Stimulated activated naive CD8-positive, alpha-beta T cell treated with anti-CD3 and anti-CD28 coated beads, Interleukin-15, Interleukin-2, amounts not matched to agents 100 ng/mL and 50 ng/mL, for 24 hours (primary cell): Measurements from ENCODE around the gene PKM.

Experiments
- H3K27ac Mint-ChIP-seq: one replicate; pipeline ENCODE4 v1.8.0; 2021; ENCODE audit warnings: mild to moderate bottlenecking, mixed read lengths
- H3K27me3 Mint-ChIP-seq: one replicate; pipeline ENCODE4 v1.8.0; 2021; ENCODE audit warnings: mixed read lengths
- H3K36me3 Mint-ChIP-seq: one replicate; pipeline ENCODE4 v1.8.0; 2021; ENCODE audit warnings: low read depth, mixed read lengths
- H3K4me1 Mint-ChIP-seq: one replicate; pipeline ENCODE4 v1.8.0; 2021; ENCODE audit warnings: low read depth, mixed read lengths
- H3K4me3 Mint-ChIP-seq: one replicate; pipeline ENCODE4 v1.8.0; 2021; ENCODE audit warnings: mild to moderate bottlenecking, mixed read lengths
- H3K9me3 Mint-ChIP-seq: one replicate; pipeline ENCODE4 v1.8.0; 2021; ENCODE audit warnings: mixed read lengths

PKM gene

DNA sequence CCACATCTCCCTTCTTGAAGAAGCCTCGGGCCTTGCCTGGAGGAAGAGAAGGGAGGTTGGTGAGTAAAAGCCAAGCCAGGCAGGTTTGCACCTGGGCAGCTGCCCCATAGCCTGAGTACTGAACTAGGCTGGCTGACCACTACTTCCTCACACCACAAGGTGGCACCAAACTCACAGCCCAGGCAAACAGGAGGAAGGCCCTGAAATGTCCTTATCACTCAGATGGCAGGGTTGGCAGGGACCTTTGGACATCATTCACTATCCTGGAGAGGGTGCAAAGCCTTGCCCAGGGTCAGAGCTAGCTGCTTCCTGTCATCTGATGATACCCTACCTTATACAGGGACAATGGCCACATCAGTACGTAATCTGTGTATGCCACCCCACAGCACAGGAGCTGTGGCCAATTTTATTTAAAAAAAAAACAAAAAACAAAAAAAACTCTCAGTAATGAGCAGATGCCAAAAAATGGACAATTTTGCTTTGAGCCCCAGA is 31.2 kb downstream of the PKM start:
- Mint-ChIP-seq H3K4me3 (no peak overlapping the region), H3K27ac (no peak overlapping the region), H3K9me3 (no peaks in the 10 kb centered on the region), H3K36me3 (peaks cover 70% of the 10 kb centered on the region), H3K27me3 (peaks cover 9% of the 10 kb centered on the region), H3K4me1 (peaks cover 16% of the 10 kb centered on the region)

DNA sequence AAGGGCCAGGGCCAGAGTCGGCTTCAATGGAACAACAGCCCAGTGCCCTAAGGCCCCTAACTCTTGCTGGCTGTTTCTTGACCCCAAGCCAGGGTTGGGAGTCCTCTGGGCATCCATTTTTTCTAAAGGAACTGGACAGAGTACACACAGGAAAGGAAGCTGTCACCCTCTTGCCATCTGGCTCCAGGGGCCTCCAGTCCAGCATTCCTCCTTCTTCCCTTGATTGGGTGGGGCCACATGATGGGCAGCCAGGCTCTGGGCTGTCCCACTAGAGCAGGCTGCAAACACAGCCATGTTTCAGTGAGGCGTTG is 31.8 kb downstream of the PKM start:
- H3K4me3 Mint-ChIP-seq = no peak overlapping the region
- no peaks in the 10 kb centered on the region for H3K9me3 Mint-ChIP-seq
- H3K27me3 Mint-ChIP-seq = peaks cover 9% of the 10 kb centered on the region
- peaks cover 64% of the 10 kb centered on the region for H3K36me3 Mint-ChIP-seq
- H3K4me1 Mint-ChIP-seq = peaks cover 16% of the 10 kb centered on the region
- no peak overlapping the region for H3K27ac Mint-ChIP-seq

DNA sequence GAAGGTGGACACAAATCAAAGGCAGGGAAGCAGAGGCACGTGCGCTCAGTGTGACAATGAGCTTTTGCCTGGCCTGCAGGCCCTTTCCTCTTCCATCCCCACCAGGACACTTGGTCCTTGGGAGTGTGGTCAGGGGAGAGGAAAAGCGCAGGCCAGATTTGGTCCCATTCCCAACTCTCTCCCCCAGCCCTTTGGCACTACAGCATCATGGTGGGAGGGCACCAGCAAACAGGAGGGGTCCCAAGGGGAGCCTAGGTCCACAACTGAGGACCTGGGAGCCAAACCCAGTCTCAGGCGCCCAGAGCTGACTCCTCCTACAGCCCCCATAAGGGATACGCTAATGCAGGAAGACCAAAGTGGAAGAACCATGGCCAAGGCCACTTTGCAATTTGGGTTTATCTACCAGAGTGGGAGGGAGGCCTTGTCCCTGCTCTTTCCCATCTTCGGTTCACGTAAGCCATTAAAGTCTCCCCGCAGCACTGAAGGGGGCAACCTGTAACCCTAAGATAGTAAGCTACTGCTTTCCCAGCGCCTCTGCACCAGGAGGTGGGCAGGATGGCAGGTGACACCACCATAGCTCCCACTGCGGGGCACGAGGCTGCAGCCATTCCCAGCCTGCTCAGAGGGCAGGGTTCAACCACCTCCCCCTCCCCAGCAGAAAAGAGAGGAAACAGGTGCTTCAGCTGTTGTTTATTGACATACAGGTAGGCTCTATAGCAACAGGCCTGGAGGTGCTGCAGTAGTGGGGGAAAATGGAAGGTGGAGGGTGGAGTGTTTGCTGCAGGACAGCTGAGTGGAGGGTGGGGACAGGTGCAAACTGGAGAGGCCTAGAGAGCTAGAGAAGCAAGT is 32.4 kb downstream of the PKM start:
- Mint-ChIP-seq H3K36me3 (peaks cover 58% of the 10 kb centered on the region), H3K27ac (no peak overlapping the region), H3K4me3 (peak overlapping the region; percentile 58), H3K9me3 (no peaks in the 10 kb centered on the region), H3K4me1 (peaks cover 16% of the 10 kb centered on the region), H3K27me3 (peaks cover 9% of the 10 kb centered on the region)

DNA sequence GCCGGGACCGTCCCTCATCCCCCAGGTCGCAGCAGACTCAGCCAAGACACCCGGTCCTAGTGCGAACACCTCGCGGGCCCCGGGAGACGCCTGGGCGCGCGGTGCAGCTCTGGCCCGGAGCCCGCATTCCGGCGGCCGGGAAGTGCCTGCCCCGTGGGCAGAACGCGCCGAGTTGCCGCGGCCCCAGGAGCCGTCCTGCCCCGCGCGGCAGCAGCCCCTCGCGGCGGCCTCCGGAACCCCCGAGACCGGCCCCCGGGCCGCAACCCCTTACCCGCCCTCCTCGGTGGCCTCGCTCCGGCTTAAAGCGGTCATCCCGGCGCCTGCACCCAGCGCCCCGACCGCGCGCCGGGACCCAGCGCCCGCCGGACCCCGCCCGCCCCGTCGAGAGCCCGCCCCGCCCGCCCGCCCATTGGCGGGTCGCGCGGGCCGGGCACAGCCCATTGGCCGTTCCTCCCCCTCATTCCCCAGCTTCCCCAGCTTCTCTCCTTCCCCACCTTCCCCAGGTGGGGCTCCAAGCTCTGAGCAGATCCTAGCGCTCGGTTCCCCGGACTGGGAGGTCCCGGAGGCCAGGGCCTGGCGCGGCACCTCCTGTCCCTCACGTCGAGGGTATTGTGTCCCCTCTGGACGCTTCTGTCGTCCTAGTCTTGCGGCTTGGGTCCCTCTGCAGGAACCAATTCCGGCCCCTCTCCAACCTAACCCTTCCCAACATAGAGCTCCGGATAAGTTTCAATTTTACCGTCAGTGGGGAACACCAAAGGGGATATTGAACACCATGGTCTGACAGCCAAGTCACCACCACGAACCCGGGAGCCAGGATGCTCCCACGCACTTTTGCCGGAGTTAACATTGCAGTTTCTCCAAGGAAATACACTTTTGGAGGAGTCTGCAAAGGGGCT is 33.3 kb downstream of the PKM start, which contains the start of gene GRAMD2A:
TSS of gene GRAMD2A (minus strand) at position 328 of the 896 bp plus-strand sequence.
- H3K36me3 Mint-ChIP-seq = peaks cover 49% of the 10 kb centered on the region
- peak within 1 kb of the TSS; percentile 65 for H3K4me3 Mint-ChIP-seq
- H3K27ac Mint-ChIP-seq = peak within 1 kb of the TSS; percentile 72
- H3K4me1 Mint-ChIP-seq = peaks cover 12% of the 10 kb centered on the region
- H3K27me3 Mint-ChIP-seq = peaks cover 9% of the 10 kb centered on the region
- no peaks in the 10 kb centered on the region for H3K9me3 Mint-ChIP-seq

DNA sequence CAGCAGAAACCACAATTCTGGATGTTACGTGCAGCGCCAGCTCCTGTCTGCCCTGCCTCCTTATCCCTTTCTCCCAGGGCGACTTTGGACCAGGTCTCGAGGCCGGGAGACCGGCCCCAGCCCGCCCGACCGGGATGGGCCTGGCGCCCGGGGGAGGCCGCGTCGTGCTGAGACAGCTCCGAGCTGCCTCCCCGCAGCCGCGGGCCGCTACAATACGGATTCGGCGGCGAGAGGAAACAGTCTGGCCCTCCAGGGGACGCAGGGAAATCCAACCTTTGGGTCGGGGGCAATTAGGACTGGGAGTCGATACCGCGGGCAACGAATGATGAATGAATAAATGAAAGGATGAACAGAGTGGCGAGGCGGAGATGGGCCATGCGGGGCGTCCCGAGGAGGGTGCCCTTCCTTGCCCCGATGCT is 33.9 kb downstream of the PKM start:
- no peaks in the 10 kb centered on the region for H3K9me3 Mint-ChIP-seq
- H3K4me1 Mint-ChIP-seq = peaks cover 12% of the 10 kb centered on the region
- H3K36me3 Mint-ChIP-seq = peaks cover 43% of the 10 kb centered on the region
- peaks cover 9% of the 10 kb centered on the region for H3K27me3 Mint-ChIP-seq
- peak overlapping the region; percentile 65 for H3K4me3 Mint-ChIP-seq
- no peak overlapping the region for H3K27ac Mint-ChIP-seq

DNA sequence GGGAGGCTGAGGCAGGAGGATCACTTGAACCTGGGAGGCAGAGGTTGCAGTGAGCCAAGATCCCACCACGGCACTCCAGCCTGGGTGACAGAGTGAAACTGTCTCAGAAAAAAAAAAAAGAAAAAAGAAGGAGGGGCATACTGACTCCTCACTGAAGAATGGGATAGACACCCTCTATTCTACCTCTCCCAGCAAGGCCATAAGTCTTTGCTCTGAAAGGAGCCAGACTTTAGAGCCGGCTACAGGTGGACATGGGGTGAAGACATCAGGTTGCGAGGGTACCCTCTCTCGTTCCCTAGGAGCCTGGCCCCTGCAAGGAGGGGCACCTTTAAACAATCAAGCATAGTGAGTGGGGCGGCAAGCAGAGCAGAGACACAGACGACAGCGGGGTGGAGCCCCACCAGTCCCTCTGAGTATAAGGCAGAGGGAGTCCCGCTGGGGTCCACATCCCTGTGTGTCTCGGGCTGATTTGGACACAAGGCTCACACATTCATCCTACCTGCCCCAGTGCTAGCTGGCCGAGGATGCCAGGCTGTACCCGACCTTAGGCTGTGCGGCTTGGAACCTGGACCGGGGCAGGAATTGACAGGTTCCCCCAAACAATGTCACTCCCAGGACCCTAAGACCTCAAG is 34.5 kb downstream of the PKM start:
- peaks cover 12% of the 10 kb centered on the region for H3K4me1 Mint-ChIP-seq
- peaks cover 9% of the 10 kb centered on the region for H3K27me3 Mint-ChIP-seq
- H3K9me3 Mint-ChIP-seq = no peaks in the 10 kb centered on the region
- H3K4me3 Mint-ChIP-seq = no peak overlapping the region
- H3K27ac Mint-ChIP-seq = no peak overlapping the region
- peaks cover 38% of the 10 kb centered on the region for H3K36me3 Mint-ChIP-seq

DNA sequence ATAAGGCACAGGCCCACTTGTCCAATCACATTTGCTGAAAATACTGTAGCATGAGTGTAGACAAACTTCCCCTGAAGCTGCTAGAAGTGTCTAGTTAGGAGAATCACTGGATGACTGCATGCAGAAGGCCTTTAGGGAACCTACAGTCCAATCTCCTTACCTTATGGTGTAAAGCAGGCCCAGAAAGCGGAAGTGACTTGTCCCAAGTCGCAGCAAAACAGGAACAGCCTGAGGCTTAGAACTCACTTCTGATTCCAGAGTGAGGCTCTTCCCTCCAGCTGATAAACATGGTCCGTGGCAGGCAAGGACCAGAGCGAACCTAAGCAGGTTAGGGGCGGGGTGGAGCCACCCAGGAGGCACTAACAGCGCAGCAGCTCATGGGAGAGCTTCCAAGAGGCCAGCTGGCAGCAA is 35.9 kb downstream of the PKM start:
- Mint-ChIP-seq H3K27ac (no peak overlapping the region), H3K27me3 (peaks cover 17% of the 10 kb centered on the region), H3K9me3 (no peaks in the 10 kb centered on the region), H3K4me3 (no peak overlapping the region), H3K36me3 (peaks cover 24% of the 10 kb centered on the region), H3K4me1 (peaks cover 12% of the 10 kb centered on the region)

DNA sequence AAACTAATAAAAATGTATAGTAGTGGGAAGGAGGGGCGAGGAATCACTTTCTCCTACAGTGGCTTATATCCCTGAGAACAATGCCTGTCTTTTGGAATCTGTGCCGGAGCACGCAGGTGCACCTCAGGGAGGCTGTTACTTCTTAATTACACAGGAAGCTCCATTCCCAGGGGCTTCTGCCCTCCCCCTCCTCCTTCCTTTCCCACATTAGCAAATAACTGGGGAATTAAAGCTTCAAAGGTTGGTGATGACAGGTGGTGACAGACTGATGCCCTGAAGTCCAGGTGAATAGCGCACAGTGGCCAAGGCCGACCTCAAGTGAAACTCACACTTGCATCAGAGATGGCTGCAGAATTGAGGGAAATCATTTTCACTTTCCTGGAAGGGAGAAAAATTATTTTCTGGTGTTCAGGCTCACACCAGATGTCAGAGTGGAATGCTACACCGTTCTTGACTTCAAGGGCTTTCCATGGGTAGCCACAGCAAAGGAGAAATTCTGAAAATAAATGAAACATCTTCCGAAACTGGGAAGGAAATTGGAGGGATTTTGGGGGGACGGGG is 37.1 kb downstream of the PKM start:
- peaks cover 27% of the 10 kb centered on the region for H3K27me3 Mint-ChIP-seq
- no peak overlapping the region for H3K27ac Mint-ChIP-seq
- H3K36me3 Mint-ChIP-seq = peaks cover 12% of the 10 kb centered on the region
- H3K4me1 Mint-ChIP-seq = peaks cover 12% of the 10 kb centered on the region
- no peak overlapping the region for H3K4me3 Mint-ChIP-seq
- no peaks in the 10 kb centered on the region for H3K9me3 Mint-ChIP-seq

DNA sequence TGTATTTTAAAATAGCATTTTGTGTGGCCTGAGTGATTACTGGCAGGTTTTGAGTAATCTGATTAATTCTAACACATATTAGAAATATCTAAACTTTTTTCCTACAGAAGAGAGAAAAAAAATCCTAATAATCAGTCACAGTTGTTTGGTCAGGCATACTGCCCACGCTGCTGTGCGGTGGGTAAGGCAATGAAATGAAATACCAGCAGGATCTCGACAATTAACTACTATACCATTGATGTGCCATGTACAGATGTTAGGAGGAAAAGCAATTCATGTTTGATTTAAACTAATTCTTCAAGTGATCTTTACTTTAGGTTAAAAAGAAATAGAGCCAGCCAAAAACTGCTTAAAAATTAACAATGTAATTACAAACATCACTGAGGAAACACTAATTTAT is 38.6 kb downstream of the PKM start:
- Mint-ChIP-seq H3K36me3 (no peaks in the 10 kb centered on the region), H3K27ac (no peak overlapping the region), H3K4me3 (no peak overlapping the region), H3K27me3 (peaks cover 28% of the 10 kb centered on the region), H3K4me1 (no peaks in the 10 kb centered on the region), H3K9me3 (no peaks in the 10 kb centered on the region)

DNA sequence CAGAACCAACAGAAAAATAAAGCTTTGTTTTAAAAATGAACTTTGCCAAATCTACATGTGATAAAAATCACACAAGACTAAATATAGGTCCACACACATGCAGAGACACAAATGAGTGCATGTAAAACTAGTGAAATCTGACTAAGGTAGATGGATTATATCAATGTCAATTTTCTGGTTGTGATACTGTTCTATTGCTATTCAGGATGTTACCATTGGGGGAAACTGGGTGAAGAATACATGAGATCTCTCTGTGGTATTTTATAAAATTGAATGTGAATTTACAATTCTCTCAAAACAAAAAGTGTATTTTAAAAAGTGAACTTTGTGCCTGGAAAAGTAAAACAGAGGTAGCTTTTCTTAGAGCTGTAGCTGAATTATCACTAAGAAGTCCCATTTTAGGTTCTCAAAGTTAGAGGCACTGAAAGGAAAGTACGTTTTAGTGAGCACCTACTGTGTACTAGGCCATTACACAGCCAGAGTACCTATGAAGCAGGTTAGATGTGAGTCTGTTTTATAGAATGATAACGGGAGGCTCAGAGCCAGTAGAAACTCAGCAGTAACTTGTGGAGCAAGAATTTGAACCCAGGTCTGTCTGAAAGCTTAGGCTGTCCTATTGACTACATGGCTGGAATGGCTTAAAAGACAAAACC is 41.6 kb downstream of the PKM start:
- Mint-ChIP-seq H3K4me1 (no peaks in the 10 kb centered on the region), H3K4me3 (no peak overlapping the region), H3K27me3 (peaks cover 33% of the 10 kb centered on the region), H3K27ac (no peak overlapping the region), H3K9me3 (no peaks in the 10 kb centered on the region), H3K36me3 (no peaks in the 10 kb centered on the region)

DNA sequence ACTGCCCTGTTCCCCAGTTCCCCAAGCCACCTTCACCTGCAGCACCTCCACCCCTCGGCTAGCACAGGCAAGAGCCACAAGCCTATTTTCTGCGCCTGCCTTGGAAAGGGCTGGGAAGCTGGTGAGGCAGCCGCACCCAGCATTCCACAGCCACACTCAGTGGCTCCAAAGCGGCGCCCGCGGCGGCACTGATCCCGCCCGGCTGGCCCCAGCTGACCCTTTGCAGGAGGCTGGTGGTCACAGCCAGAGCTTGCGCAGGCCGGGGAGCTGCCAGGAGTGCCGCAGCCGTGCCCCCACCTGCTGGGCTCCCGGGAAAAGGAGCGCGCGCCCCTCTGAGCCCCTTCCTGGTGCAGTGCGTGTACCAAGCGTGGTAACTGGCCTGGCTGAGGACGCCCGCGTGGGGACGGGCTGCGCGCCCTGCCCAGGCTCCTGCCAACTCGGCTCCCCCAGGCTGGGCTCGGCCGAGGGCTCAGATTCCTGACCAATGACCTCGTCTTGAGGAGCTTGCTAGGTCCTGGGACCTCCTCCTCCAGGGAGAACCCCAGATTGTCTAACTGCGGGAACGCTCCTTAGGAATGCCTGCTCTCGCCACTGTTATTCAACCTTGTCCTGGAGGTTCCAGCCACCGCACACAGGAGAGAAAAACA is 46.7 kb downstream of the PKM start:
- Mint-ChIP-seq H3K27me3 (peaks cover 46% of the 10 kb centered on the region), H3K27ac (no peak overlapping the region), H3K9me3 (no peaks in the 10 kb centered on the region), H3K4me1 (no peaks in the 10 kb centered on the region), H3K4me3 (no peak overlapping the region), H3K36me3 (no peaks in the 10 kb centered on the region)

DNA sequence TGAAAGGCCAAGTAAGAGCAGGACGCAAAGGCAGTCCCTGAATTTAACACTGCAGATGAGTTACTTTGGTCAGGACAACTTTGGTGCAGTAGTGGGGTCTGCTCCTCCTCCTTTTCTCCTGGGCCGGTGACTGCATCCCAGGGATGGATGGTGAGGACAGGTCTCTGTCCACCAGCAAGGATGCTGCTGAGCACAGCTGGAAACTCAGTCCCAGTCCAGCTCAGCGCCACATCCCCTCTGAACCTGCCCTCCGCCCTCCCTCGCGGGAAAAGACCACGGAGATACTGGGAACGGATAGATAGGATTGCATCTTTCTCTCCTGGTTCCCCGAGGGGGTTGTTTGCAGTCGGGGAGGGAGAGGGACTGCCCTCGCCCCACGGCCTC is 47.2 kb downstream of the PKM start:
- no peak overlapping the region for H3K27ac Mint-ChIP-seq
- H3K9me3 Mint-ChIP-seq = no peaks in the 10 kb centered on the region
- no peaks in the 10 kb centered on the region for H3K36me3 Mint-ChIP-seq
- H3K27me3 Mint-ChIP-seq = peaks cover 43% of the 10 kb centered on the region
- H3K4me1 Mint-ChIP-seq = no peaks in the 10 kb centered on the region
- no peak overlapping the region for H3K4me3 Mint-ChIP-seq

DNA sequence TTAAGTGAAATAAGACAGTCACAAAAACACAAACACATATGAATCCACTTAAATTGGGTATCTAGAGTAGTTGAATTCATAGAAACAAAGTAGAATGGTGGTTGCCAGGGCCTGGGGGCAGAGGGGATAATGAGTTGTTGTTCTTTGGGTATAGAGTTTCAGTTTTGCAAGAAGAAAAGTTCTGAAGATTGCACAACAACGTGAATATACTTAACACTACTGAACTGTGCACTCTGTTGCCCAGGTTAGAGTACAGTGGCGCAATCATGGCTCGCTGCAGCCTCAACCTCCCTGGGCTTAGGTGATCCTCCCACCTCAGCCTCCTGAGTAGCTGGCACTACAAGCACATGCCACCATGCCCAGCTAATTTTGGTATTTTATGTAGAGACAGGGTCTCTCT is 48.3 kb downstream of the PKM start:
- Mint-ChIP-seq H3K27ac (no peak overlapping the region), H3K36me3 (no peaks in the 10 kb centered on the region), H3K9me3 (no peaks in the 10 kb centered on the region), H3K4me3 (no peak overlapping the region), H3K4me1 (no peaks in the 10 kb centered on the region), H3K27me3 (peaks cover 37% of the 10 kb centered on the region)

DNA sequence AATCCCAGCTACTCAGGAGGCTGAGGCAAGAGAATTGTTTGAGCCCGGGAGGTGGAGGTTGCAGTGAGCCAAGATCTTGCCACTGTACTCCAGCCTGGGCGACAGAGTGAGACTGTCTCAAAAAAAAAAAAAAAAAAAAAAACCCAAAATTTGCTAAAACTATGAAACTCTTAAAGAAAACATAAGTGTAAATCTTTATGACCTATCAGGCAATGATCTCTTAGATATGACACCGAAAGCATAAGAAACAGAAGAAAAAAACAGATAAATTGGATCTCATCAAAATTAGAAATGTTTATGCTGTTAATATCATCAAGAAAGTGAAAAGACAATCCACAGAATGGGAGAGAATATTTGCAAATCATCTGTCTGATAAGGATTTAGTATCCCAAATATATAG is 48.7 kb downstream of the PKM start:
- no peaks in the 10 kb centered on the region for H3K4me1 Mint-ChIP-seq
- H3K27ac Mint-ChIP-seq = no peak overlapping the region
- H3K9me3 Mint-ChIP-seq = no peaks in the 10 kb centered on the region
- no peak overlapping the region for H3K4me3 Mint-ChIP-seq
- H3K27me3 Mint-ChIP-seq = peaks cover 37% of the 10 kb centered on the region
- H3K36me3 Mint-ChIP-seq = no peaks in the 10 kb centered on the region
